ENCODE measurements around the gene IGFLR1.
"Not testable (repeated sequence)": the region's sequence is repeated elsewhere in the genome, so short reads cannot be mapped to it uniquely, and the experiment has no call there.

IGFLR1 gene

DNA sequence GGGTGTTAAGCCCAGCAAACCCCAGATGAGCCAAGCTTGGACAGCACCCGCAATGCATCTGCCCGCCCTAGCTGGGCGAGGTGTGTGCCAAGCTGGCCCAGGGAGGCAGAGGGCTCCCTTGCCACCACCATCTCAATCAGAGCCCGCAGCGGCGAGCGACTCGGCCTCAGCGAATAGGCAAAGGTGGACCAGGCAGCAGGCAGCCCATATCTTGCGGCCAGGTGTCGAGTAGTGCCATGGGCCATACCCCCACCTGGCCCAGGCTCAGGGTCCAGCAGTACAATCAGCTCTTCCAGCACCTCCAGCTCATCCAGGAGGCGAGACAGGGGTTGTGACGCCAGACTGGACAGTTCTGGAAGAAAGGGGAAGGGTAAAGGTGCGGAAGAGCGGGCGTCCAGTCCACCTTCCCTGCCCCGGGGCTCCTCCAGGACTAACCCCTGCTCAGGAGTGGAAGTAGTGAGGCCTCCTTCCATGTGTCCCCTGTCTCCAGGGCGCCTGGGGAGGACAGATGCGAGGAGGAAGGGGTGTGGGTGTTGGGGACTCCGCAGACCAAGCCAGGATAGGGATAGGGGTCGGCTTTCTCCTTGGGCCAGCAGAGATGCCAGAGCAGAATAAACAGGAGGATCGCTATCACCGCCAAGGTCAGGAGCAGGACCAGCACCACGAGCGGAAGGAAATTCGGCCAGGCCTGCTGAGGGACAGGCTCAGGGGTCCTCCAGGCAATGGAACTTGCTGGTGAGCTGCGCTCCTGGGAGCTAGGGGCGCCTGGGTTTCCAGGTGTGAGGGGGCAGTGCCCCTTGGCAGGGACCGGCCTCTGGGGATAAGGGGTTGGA, 2.8 kb downstream of the IGFLR1 start:
- DNase-seq = no peak

DNA sequence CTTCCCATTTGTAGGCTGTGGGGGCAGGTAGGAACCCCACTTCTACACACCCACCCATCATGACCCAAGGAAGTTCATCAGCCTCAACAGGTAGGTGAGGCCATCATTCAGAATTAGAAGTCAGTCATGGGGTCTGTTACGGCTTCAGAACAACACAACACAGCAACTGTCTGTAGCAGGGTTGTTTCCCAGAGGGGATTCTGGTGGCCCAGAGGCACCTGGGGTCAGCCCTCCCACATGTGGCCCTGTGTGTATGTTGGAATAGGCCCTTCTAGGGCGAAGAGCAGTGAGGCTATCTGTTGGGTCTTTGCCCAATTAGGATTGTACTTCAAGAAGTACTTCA, 3.4 kb downstream of the IGFLR1 start:
- DNase-seq = no peak

DNA sequence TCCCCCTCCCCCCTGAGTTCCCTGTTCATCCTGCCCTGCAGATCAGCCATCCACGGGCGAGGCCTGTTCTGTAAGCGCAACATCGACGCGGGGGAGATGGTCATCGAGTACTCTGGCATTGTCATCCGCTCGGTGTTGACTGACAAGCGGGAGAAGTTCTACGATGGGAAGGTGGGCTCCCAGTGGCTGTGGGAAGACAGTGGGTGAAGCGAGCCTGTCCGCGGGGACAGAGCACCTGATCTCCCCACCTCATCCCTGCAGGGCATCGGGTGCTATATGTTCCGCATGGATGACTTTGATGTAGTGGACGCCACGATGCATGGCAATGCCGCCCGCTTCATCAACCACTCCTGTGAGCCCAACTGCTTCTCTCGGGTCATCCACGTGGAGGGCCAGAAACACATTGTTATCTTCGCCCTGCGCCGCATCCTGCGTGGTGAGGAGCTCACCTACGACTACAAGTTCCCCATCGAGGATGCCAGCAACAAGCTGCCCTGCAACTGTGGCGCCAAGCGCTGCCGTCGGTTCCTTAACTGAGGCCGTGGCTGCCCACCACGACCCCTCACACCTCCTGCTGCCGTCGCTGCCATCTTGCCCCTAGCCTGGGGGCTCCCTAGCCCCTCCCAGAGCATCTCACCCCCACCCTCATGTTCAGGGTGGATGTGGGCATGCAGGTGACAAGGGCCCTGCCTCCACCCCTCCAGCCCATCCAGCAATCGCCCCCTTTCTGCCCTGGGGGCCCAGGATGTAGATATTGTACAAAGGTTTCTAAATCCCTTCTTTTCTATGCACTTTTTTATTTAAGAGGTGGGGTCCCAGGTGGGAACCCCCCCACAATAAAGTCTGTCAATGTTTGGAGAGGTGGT, 4.0 kb downstream of the IGFLR1 start:
- no peak for DNase-seq

DNA sequence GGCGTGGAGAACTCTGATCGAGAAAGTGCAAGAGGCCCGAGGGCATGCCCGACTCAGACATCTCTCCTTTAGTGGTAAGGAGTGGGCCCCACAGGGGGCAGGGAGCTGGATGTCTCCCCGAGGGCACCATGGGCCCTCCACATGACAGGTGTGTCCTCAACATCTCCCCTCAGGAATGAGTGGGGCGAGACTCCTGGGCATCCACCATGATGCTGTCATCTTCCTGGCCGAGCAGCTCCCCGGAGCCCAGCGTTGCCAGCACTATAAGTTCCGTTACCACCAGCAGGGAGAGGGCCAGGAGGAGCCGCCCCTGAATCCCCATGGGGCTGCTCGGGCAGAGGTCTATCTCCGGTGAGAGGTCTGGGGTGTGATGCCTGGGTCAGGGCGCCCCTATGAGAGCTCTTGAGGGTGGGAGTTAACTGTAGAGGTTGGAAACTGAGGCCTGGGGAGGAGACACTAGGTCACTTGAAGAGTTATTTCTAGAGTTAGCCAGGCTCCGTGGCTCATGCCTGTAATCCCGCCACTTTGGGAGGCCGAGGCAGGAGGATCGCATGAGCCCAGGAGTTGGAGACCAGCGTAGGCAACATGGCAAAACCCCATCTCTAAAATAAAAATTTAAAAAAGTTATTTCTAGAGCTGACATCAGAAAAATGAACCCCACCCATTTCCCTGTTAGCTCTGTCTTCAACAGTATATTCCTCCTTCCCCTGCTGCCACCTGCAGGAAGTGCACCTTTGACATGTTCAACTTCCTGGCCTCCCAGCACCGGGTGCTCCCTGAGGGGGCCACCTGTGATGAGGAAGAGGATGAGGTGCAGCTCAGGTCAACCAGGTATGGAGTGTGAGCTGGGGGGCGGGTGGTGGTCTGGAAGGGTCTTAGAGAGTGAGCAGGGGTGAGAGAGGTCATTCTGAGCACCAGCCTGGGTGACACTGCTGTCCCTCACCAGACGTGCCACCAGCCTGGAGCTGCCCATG, 5.1 kb downstream of the IGFLR1 start:
- DNase-seq = no peak

DNA sequence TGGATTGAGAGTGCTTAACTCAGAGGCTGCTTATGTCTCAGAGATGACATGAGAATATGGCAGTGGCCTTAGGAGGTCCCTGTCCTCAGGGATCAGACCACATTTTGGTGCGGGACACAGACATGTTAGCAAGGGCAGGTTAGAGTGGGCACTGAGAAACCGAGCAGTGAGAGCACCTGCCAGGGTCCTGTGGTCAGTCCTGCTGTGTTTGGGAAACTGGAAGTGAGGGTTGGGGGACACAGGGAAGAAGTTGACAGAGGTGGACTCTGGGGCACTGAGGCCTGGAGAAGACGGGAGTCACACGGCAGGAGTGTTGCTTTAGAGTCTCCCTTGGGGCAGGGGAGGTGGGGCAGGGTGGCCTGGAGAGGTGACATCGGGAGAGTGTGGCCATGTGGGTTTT, 7.4 kb downstream of the IGFLR1 start:
- no peak for DNase-seq

DNA sequence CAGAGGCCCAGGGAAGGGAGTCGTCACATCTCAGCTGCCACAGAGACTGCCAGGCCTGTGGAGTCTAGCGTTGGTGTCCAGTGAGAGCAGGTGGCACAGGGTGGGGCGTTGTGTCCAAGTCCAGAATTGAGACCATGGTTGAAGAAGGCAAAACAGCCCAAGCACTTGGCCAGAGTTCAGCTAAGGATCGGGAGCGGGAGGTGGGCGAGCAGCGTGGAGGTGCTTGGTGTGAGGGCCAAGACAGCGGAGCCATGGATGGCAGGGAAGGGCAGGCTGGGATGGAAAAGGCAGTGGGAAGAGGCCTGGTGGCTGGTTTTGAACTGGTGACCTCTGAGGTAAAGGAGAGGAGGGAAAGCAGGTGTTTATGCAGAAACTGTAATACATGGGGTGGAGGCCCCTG, 8.0 kb downstream of the IGFLR1 start:
- no peak for DNase-seq

DNA sequence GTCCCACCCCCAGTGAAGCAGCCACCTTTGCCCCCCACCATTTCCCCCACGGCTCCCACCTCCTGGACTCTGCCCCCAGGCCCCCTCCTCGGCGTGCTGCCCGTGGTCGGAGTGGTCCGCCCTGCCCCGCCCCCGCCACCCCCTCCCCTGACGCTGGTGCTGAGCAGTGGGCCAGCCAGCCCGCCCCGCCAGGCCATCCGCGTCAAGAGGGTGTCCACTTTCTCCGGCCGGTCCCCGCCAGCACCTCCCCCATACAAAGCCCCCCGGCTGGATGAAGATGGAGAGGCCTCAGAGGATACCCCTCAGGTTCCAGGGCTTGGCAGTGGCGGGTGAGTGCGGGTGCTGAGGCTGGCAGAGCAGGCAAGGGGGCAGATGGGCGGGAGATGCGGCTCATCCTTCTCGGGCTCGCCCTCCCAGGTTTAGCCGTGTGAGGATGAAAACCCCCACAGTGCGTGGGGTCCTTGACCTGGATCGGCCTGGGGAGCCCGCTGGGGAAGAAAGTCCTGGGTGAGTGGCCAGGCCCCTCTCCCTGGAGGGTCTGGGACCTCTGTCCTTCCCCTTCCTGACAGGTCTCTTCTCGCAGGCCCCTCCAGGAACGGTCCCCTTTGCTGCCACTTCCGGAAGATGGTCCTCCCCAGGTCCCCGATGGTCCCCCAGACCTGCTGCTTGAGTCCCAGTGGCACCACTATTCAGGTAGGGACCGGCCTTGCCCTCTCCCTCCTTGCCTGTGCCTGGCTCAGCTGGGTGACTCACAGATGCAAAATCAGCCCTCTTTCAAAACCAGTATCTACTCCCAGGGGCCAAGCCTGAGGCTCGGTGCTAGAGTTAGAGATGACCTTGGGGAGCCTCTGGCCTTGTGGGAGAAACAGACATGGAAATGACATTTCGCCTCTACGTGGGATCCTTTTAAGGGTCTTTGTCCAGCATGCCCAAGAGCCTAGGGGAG, 8.8 kb downstream of the IGFLR1 start:
- no peak for DNase-seq

DNA sequence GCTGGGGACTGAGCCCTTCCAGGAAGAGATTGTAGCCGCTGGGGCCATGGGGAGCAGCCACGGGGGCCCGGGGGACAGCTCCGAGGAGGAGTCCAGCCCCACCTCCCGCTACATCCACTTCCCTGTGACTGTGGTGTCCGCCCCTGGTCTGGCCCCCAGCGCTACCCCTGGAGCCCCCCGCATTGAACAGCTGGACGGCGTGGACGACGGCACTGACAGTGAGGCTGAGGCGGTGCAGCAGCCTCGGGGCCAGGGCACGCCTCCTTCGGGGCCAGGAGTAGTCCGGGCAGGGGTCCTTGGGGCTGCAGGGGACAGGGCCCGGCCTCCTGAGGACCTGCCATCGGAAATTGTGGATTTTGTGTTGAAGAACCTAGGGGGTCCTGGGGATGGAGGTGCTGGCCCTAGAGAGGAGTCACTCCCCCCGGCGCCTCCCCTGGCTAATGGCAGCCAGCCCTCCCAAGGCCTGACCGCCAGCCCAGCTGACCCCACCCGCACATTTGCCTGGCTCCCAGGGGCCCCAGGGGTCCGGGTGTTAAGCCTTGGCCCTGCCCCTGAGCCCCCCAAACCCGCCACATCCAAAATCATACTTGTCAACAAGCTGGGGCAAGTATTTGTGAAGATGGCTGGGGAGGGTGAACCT, 9.6 kb downstream of the IGFLR1 start:
- no peak for DNase-seq

DNA sequence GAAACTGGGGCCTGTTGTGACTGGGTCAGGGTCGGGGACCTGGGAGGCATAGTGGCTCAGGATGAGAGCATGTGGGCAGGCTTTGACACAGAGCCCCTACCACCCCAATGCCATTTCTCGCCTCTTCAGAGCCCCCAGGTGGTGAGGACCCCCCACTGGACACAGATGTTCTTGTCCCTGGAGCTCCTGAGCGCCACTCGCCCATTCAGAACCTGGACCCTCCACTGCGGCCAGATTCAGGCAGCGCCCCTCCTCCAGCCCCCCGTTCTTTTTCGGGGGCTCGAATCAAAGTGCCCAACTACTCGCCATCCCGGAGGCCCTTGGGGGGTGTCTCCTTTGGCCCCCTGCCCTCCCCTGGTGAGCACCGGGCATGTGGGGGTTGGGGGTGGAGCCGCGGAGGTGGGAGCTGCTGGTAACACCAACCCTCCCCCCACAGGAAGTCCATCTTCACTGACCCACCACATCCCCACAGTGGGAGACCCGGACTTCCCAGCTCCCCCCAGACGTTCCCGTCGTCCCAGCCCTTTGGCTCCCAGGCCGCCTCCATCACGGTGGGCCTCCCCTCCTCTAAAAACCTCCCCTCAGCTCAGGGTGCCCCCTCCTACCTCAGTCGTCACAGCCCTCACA, 10.4 kb downstream of the IGFLR1 start:
- DNase-seq = no peak

DNA sequence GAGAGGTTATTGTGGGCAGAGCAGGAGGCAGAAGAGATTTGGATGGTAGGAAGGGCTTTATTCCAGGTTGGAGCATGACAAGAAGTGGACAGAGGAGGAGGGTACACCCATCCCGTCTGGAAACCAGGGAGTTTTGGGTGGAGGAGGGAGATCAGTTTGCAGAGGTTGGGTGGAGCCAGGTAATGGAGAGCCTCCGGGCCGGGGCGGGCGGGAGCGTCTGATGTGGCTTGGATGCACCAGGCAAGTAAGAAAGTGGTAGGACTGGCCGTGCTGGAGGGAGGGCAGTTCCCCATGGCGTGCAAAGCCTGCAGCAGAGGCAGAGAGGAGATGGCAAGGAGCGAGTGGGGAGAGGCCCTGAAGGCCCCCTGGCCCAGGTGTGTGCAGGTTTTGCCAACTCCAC, 10.9 kb downstream of the IGFLR1 start:
- no peak for DNase-seq

DNA sequence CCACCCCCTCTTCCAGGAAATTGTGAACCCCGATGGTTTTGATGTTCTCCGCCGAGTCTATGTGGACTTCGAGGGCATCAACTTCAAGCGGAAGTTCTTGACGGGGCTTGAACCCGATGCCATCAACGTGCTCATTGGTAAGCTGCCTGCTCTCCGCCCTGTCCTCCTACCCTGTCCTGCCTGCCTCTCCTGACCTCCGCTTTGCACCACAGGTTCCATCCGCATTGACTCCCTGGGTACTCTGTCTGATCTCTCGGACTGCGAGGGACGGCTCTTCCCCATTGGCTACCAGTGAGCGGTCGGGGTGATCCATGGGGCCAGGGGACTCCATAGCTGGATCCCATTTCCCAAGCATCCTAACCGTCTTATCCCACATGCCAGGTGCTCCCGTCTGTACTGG, 11.9 kb downstream of the IGFLR1 start:
- no peak for DNase-seq

DNA sequence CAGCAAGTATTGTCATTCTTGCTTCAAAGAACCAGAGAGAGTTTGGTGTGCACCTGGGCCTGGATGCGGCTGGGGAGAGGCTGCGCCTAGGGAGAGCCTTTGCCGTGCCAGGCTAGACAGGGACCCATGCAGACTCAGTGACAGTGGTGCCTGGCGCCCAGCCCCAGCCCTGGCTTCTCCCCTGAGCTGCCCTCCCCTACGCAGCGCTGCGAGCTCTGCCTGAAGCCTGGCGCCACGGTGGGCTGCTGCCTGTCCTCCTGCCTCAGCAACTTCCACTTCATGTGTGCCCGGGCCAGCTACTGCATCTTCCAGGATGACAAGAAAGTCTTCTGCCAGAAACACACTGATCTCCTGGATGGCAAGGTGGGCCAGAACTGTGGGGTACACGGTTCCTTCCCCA, 12.5 kb downstream of the IGFLR1 start:
- DNase-seq = no peak

DNA sequence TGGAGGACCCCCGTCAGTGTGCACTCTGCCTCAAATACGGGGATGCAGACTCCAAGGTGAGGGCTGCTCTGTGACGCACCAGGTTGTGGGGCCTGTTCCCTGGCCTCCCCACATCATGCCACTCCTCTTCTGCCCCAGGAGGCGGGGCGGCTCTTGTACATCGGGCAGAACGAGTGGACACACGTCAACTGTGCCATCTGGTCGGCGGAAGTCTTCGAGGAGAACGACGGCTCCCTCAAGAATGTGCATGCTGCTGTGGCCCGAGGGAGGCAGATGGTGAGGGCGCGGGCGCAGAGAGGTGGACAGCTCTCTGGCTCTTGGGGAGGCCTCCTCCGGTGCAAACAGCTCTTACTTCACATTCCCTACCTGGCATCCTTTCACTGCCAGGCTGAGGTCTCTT, 13.2 kb downstream of the IGFLR1 start:
- no peak for DNase-seq

DNA sequence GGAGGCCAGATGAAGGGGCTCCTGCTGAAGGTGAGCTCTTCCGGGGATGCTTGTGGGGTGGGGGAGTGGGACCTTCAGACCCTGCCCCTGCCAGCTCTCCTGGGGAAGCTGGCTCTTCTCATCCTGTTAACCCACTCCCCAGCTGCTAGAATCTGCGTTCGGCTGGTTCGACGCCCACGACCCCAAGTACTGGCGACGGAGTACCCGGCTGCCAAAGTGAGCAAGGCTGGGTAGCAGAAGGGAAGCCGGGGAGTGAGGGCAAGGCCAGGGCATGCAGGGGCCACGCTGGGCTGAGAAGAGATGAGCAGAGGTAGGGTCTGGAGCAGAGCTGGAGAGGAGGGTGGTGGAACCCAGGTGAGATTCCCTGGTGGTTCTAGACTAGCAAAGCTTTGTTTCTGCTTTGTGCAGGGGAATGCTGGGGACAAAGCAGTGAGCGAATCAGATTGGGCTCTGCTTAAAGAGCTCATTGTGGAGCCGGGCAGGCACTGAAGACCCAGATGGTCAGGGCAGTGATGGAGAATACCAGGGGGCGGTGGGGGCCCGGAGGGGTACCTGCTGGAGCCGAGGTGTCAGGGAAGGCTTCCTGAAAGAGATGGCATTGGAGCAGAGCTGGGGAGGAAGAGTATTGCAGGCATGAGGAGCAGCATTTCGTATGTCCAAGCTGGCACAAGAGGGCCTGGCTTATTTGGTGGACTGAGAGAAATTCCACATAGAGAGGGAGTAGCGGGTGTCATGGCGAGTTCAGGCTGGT, 14.1 kb downstream of the IGFLR1 start:
- DNase-seq = no peak

DNA sequence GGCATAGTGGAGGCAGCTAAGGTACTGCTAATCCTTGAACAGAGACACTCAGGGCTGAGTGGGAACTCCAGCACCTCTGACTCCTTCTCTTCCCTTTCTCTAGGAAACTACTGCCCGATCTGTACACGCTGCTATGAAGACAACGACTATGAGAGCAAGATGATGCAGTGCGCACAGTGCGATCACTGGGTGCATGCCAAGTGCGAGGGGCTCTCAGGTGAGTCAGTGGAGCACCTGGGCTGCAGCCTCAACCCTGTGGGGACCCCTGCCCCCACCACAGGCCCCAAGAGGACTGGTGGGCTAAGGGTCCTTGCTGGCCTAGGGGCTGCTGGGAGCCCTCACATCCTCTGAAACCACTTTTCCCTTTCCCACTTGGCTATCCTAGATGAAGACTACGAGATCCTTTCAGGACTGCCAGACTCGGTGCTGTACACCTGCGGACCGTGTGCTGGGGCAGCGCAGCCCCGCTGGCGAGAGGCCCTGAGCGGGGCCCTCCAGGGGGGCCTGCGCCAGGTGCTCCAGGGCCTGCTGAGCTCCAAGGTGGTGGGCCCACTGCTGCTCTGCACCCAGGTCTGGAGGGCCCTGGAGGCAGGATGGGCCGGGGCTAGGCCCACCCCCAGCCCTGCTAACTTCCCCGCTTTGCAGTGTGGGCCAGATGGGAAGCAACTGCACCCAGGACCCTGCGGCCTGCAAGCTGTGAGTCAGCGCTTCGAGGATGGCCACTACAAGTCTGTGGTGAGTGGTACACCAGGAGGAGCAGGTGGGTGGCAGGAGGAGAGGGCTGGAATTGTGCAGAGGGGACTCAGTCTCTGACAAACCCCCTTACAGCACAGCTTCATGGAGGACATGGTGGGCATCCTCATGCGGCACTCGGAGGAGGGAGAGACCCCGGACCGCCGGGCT, 14.9 kb downstream of the IGFLR1 start:
- DNase-seq = no peak

DNA sequence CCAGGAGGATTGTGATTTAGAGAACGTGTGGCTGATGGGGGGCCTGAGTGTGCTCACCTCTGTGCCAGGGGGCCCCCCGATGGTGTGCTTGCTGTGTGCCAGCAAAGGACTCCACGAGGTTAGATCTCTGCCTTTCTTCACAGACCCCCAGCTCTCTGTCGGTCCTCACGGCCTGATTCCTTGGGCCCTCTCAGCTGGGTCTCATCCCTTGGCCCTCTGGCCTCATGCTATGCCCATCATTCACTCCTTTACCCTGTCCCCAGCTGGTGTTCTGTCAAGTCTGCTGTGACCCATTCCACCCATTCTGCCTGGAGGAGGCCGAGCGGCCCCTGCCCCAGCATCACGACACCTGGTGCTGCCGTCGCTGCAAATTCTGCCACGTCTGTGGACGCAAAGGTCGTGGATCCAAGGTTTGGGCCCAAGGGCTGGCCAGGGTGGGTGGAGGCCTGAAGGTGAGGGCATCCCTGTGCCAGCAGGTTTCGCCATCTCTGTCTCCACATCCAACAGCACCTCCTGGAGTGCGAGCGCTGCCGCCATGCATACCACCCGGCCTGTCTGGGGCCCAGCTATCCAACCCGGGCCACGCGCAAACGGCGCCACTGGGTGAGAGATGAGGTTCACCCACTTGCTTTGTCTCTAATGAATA, 16.9 kb downstream of the IGFLR1 start:
- no peak for DNase-seq

DNA sequence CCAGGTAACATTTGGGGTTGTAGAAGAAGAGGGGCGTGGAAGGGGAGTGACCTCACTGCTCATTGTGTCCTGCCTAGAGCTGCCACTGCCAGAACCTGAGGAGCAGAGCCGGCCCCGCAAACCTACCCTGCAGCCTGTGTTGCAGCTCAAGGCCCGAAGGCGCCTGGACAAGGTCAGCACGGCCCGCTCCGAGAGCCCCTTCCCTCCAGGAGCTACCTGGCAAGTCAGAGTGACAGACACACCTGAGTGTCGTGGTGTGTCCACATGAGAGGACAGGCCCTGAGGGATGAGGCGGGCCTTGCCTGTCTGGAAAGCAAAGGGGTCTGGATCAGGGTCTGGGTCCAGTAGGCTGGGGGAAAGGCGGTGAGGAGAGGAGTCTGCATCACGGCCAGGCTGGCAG, 17.7 kb downstream of the IGFLR1 start:
- DNase-seq = no peak

DNA sequence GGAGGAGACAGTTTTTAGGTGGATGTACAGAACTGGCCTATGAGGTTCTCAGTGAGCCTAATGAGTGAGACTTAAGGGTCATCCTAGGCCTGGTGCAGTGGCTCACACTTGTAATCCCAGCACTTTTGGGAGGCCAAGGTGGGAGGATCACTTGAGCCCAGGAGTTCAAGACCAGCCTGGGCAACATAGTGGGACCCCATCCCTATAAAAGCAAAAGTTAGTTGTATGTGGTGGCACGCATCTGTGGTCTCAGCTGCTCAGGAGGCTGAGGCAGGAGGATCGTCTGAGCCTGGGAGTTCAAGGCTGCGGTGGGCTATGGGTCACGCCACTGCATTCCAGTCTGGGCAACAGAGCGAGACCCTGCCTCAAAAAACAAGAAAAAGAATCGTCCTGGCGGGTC, 18.1 kb downstream of the IGFLR1 start:
- not testable (repeated sequence) for DNase-seq

DNA sequence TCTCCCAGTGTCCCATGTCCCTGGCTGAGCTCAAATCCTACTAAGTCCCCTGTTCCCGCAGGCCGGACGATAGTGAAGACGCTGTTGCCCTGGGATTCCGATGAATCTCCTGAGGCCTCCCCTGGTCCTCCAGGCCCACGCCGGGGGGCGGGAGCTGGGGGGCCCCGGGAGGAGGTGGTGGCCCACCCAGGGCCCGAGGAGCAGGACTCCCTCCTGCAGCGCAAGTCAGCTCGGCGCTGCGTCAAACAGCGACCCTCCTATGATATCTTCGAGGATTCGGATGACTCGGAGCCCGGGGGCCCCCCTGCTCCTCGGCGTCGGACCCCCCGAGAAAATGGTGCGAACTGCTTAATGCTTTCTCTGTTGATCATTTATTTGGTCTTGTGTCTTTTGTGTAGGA, 18.6 kb downstream of the IGFLR1 start:
- DNase-seq = no peak
